ENCODE measurements around the gene RBPJL.
A peak's percentile ranks its signal among the peaks of the same experiment; 100 is the strongest.

The RBPJL gene

DNA sequence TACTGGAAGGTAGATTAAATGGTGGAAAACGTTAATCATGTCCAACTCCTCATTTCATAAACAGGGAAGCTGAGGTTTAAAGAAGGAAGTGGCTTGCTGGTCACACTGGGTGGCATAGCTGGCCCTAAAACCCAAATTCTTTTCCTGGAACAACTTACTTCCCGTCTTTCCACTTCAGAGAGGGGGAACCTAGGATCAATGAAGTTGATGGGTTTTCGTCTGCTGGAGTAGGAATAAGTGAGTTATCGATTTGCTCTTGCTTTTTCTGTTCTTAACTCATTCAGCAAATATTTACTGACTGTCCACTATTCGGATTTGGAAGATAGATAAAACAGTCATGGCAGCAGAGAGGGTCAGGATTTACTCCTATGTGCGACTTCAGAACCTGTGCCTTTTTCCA lies 55.2 kb downstream of the RBPJL start:
- DNase-seq (ENCODE audit: low read depth in 2 of 2): no peak

DNA sequence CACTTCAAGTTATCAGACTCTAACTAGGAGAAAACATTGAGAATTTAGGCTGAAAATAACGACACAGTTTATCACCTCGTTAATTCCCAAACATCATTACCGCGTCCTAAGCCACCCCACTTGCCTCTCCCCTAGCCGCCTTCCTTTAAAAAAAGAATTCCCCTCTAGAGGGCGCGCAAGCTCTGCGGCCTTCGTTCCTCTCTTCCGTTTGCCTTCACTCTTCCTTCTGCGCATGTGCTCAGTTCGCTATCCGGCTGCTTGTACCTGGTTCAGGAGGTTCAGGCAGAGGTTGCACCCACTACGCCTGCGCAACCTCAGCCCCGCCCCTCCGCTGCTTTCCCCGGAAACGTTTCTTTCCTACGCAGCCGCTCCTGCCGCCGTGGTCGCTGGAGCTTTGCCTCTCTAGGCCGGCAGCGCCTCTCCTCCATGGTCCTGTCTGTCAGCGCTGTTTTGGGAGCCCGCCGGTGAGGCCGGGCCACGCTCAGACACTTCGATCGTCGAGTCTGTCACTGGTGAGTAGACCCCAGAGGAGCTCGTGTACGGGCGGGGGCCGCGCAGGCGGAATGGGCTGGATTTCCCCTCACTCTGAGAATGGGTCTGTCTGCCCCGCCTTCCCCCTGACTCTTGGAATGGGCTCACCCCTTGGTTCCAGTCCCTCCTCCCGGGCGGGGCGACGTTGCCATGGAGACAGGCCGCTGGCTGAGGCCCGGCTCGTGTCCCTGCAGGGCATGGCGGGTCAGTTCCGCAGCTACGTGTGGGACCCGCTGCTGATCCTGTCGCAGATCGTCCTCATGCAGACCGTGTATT lies 56.4 kb downstream of the RBPJL start, which contains the start of gene SYS1:
SYS1 (plus strand) TSS at position 353 of the 807 bp plus-strand sequence; CDS start at position 729, 376 bp downstream.
- peak; percentile 98 to 99 for DNase-seq (ENCODE audit: low read depth in 2 of 2)

DNA sequence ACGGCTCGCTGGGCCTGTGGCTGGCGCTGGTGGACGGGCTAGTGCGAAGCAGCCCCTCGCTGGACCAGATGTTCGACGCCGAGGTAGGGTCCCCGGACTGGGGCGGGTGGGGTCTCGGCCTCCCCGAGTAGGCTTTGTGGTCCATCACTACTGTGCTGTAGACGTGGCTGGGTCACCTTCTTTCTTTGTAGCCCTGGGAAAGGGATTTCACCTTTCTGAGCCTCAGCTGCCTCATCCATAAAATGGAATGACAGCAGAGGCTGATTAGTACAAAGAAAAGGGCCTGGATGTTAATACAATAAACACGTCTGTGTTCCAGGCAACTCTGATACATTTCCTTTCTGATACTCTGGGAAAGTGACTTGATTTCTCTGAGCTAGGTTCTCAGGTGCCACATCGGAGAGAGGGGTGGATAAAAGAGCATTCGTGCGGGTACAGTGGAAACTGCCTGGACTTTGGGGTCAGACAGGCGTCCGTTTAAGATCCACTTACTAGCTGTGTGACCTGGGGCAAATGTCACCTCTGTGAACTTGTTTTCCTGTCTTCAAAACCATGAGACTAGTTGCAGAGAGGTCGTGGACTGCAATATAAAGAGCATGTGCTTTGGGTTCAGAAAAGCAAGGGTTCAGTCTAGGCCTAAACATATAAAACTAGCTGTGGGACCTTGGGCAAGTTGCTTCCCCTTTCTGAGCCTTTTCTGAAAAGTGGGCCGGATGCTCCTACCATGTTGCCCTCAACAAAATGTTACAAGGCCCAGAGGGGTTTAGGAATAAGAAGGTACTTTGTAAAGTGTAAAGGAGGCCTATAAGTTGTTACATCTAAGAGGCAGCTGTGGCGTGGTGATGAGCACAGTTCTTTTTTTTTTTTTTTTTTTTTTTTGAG lies 57.2 kb downstream of the RBPJL start:
- DNase-seq (ENCODE audit: low read depth in 2 of 2): no peak

DNA sequence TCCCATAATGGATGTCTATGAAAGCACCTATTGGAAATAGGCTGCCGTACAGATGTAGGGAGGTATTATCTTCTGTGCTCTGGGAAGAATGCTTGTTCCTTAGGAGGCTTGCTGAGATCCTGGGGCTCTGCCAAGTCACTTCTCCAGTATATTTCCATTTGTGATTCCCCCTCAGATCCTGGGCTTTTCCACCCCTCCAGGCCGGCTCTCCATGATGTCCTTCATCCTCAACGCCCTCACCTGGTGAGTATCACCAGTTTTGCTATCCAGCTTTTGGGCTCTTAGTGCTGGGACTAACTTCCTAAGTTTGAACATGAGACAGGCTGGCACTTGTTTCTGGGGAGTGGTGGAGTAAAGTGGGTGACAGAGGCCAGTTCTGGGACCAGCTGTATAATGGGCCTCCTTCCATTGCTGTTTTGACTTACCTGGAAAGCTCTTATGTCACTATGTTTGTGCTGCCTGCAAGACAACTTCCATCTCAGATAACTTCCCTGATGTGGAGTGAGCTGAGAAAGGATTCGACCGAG lies 58.9 kb downstream of the RBPJL start:
- DNase-seq (ENCODE audit: low read depth in 2 of 2): no peak

DNA sequence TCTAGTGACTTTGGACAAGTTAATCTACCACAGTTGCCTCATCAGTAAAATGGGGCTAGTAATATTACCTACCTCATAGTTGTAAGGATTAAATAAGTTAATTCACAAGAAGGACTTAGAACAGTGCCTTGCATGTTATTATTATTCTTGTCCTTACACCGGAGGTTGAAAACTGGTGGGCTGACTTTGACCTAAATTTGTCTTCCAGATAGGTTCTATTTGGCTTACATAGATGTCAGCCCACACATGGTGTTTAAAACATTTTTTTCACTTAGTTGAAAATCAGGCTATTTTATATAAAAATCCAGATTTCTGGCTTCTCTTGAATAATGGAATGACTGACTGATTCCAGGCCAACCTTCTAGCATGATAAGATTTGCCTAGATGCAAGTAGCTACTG lies 59.6 kb downstream of the RBPJL start:
- no peak for DNase-seq (ENCODE audit: low read depth in 2 of 2)

DNA sequence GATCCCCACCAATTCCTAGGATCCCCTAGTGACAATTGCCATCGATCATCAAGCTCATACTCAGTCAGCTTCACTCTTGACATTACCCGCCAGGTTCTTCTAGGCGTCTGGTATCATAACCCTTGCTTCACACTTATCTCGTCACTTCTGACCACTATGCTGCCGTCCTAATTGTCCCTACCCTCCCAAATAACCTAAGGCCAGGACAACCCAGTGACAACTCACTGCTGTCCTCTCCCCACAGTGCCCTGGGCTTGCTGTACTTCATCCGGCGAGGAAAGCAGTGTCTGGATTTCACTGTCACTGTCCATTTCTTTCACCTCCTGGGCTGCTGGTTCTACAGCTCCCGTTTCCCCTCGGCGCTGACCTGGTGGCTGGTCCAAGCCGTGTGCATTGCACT lies 60.0 kb downstream of the RBPJL start:
- no peak for DNase-seq (ENCODE audit: low read depth in 2 of 2)

DNA sequence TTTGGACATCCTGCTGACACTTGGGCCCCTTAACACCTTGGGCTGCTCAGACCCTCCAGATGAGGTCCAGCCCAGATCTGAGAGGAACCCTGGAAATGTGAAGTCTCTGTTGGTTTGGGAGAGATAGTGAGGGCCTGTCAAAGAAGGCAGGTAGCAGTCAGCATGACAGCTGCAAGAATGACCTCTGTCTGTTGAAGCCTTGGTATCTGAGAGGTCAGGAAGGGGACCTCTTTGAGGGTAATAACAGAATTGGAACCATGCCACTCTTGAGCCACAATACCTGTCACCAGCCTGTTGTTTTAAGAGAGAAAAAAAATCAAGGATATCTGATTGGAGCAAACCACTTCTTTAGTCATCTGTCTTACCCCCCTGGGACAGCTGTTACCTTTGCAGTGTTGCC lies 60.5 kb downstream of the RBPJL start:
- no peak for DNase-seq (ENCODE audit: low read depth in 2 of 2)

All from activated CD4-positive, alpha-beta T cell treated with anti-CD3 and anti-CD28 coated beads for 24 hours (primary cell).